ENCODE results near the gene RTCA. TPM values are rescaled to one million over a fixed set of nuclear protein-coding genes. Genes with fewer than 3 reads are reported as not detected.
"Not testable (repeated sequence)": the region's sequence is repeated elsewhere in the genome, so short reads cannot be mapped to it uniquely, and the experiment has no call there.

Gene RTCA
- total and polyA plus RNA-seq, 2 experiments from 2014 or later: 37.2 to 38.9 TPM

DNA sequence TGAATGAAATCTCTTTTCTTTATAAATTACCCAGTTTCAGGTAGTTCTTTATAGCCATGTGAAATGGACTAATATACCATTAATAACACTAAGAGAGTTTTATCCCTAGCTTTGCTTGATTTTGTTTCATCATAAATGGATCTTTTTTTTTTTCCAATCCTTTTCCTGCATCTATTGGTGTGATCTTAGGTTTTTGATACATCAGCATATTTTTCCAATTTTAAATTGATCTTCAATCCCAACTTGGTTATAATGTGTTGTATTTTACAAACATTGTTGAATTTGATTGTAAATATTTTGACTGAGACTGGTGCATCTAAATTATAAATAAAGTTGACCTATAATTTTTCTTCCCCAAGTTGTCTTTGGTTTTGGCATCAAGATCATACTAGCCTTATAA is 4.3 kb upstream of the RTCA start:
- no peak overlapping the region for H3K4me2 ChIP-seq
- TF ChIP-seq EZH2phosphoT487 (IDR thresholded peaks at IDR 0.05; ENCODE audit: low read depth, severe bottlenecking, unreplicated experiment) (no peak), EZH2 (IDR thresholded peaks at IDR 0.05; ENCODE audit: borderline replicate concordance) (no peak), CTCF (IDR thresholded peaks at IDR 0.05; ENCODE audit: poor library complexity) (no peak)
- H3K27ac ChIP-seq: no peak overlapping the region
- H3K79me2 ChIP-seq: peaks cover 5% of the 10 kb centered on the region
- no peaks in the 10 kb centered on the region for H3K9me2 ChIP-seq (replicated peaks; ENCODE audit: insufficient read depth)
- H2AFZ ChIP-seq: no peak overlapping the region
- no peaks in the 10 kb centered on the region for H3K27me3 ChIP-seq
- no peak for DNase-seq (ENCODE audit: low spot score)
- no peaks in the 10 kb centered on the region for H3K36me3 ChIP-seq (replicated peaks; ENCODE audit: insufficient read depth, low read depth)
- H3K4me3 ChIP-seq: no peak overlapping the region
- no peaks in the 10 kb centered on the region for H4K20me1 ChIP-seq (ENCODE audit: insufficient read depth, poor library complexity, severe bottlenecking)
- H3K9me3 ChIP-seq (ENCODE audit: low read depth): no peaks in the 10 kb centered on the region
- peaks cover 4% of the 10 kb centered on the region for H3K4me1 ChIP-seq (ENCODE audit: insufficient read depth)

- not testable (repeated sequence) for H3K27me3 ChIP-seq; H3K27ac ChIP-seq; H4K20me1 ChIP-seq (ENCODE audit: insufficient read depth, poor library complexity, severe bottlenecking); H2AFZ ChIP-seq; H3K9me3 ChIP-seq (ENCODE audit: low read depth); DNase-seq (ENCODE audit: low spot score); H3K4me2 ChIP-seq; H3K9me2 ChIP-seq (replicated peaks; ENCODE audit: insufficient read depth); H3K4me3 ChIP-seq; H3K36me3 ChIP-seq (replicated peaks; ENCODE audit: insufficient read depth, low read depth)
- H3K79me2 ChIP-seq: peaks cover 29% of the 10 kb centered on the region
- WGBS (ENCODE audit: low lambda C conversion rate, missing lambda C conversion rate): 95% methylated on average over 5 of the region's 5 CpGs
- H3K4me1 ChIP-seq (ENCODE audit: insufficient read depth): peaks cover 11% of the 10 kb centered on the region
These were observed 1.9 kb upstream of the RTCA start for GRCh38 chr1:100264081-100264480.

DNA sequence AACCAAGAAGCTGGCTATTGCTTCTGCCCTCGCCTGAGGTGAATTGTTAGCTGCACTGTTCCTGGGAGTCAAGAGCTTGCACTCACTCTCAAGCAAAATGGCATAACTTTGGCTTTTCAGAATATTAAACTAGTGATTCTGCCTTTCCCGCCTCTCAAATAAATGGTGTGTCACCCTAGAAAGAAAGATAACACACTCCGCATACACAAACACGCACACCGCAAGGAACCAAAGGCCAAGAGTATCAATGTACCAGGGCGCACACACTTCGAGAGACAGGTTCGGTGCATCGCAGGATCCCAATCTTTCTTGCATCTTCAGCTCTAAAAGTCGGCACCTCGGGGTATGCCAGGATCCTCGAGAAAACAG is 470 bp upstream of the RTCA start:
- peak overlapping the region; percentile 73 for H3K4me3 ChIP-seq

GRCh38 chr1:100266741-100267140 is 725 bp downstream of the RTCA start:
- 2% methylated on average over 7 of the region's 8 CpGs for WGBS (ENCODE audit: low lambda C conversion rate, missing lambda C conversion rate)
- H3K4me1 ChIP-seq (ENCODE audit: insufficient read depth): peaks cover 11% of the 10 kb centered on the region
- H3K27ac ChIP-seq: peak overlapping the region; percentile 95
- no peaks in the 10 kb centered on the region for H3K9me2 ChIP-seq (replicated peaks; ENCODE audit: insufficient read depth)
- no peaks in the 10 kb centered on the region for H3K9me3 ChIP-seq (ENCODE audit: low read depth)
- H4K20me1 ChIP-seq (ENCODE audit: insufficient read depth, poor library complexity, severe bottlenecking): no peaks in the 10 kb centered on the region
- peak overlapping the region; percentile 96 for H2AFZ ChIP-seq
- H3K27me3 ChIP-seq: no peaks in the 10 kb centered on the region
- H3K4me3 ChIP-seq: peak overlapping the region; percentile 73
- TF ChIP-seq CTCF (IDR thresholded peaks at IDR 0.05; ENCODE audit: poor library complexity) (no peak), EZH2phosphoT487 (IDR thresholded peaks at IDR 0.05; ENCODE audit: low read depth, severe bottlenecking, unreplicated experiment) (no peak), EZH2 (IDR thresholded peaks at IDR 0.05; ENCODE audit: borderline replicate concordance) (no peak)
- H3K79me2 ChIP-seq: peaks cover 47% of the 10 kb centered on the region
- H3K36me3 ChIP-seq (replicated peaks; ENCODE audit: insufficient read depth, low read depth): no peaks in the 10 kb centered on the region
- peak overlapping the region; percentile 81 for H3K4me2 ChIP-seq
- no peak for DNase-seq (ENCODE audit: low spot score)

More for the DNA sequence above, 470 bp upstream of the RTCA start:
- H3K36me3 ChIP-seq (replicated peaks; ENCODE audit: insufficient read depth, low read depth): no peaks in the 10 kb centered on the region
- no peaks in the 10 kb centered on the region for H3K9me3 ChIP-seq (ENCODE audit: low read depth)
- peak overlapping the region; percentile 96 for H2AFZ ChIP-seq
- TF ChIP-seq EZH2 (IDR thresholded peaks at IDR 0.05; ENCODE audit: borderline replicate concordance) (no peak), EZH2phosphoT487 (IDR thresholded peaks at IDR 0.05; ENCODE audit: low read depth, severe bottlenecking, unreplicated experiment) (no peak), CTCF (IDR thresholded peaks at IDR 0.05; ENCODE audit: poor library complexity) (no peak)
- H3K4me1 ChIP-seq (ENCODE audit: insufficient read depth): peaks cover 11% of the 10 kb centered on the region
- no peaks in the 10 kb centered on the region for H4K20me1 ChIP-seq (ENCODE audit: insufficient read depth, poor library complexity, severe bottlenecking)
- 7% methylated on average over 12 of the region's 12 CpGs for WGBS (ENCODE audit: low lambda C conversion rate, missing lambda C conversion rate)
- H3K79me2 ChIP-seq: peaks cover 37% of the 10 kb centered on the region
- H3K9me2 ChIP-seq (replicated peaks; ENCODE audit: insufficient read depth): no peaks in the 10 kb centered on the region
- H3K4me2 ChIP-seq: peak overlapping the region; percentile 81
- H3K27me3 ChIP-seq: no peaks in the 10 kb centered on the region
- DNase-seq (ENCODE audit: low spot score): peak; percentile 26
- H3K27ac ChIP-seq: peak overlapping the region; percentile 95
